Activated T-cell treated with anti-CD3 and anti-CD28 coated beads, Interleukin-2, amount 50 U/mL, for 4 hours (primary cell): ENCODE measurements around the gene NFIB. TPM values are rescaled to one million over a fixed set of nuclear protein-coding genes. Genes with fewer than 3 reads are reported as not detected.

Experiments
- ATAC-seq, 2 donors: fragments of 200-7000 bp; cut with Tn5 transposase; one replicate each; pipeline ENCODE4 v1.10.0; 2021
- DNase-seq: peaks from one replicate; pipeline ENCODE4 v3.0.0-alpha.2; 2020
- H3K27me3 Mint-ChIP-seq: one replicate; pipeline ENCODE4 v1.8.0; 2021; ENCODE audit warnings: low read depth, mixed read lengths
- H3K36me3 Mint-ChIP-seq: one replicate; pipeline ENCODE4 v1.8.0; 2022; ENCODE audit warnings: mixed read lengths; ENCODE audit not compliant: insufficient read depth
- H3K4me1 Mint-ChIP-seq: one replicate; pipeline ENCODE4 v1.8.0; 2021; ENCODE audit warnings: low read depth, mixed read lengths
- H3K4me3 Mint-ChIP-seq: one replicate; pipeline ENCODE4 v1.8.0; 2021; ENCODE audit warnings: mild to moderate bottlenecking, moderate library complexity, mixed read lengths
- H3K9me3 Mint-ChIP-seq: one replicate; pipeline ENCODE4 v1.8.0; 2021; ENCODE audit warnings: mixed read lengths
- total RNA-seq, 3 donors: library from RNA; stranded (reverse); gene quantifications; one replicate each; pipeline ENCODE4 v1.2.1, GENCODE V29; 2021

The NFIB gene
- total RNA-seq, 3 donors from 2014 or later = 0.20 to 0.42 (median 0.30) TPM

- DNase-seq = no peak
- no peak for ATAC-seq
- Mint-ChIP-seq H3K36me3 (no peaks in the 10 kb centered on the region), H3K4me3 (no peak overlapping the region), H3K27me3 (peaks cover 11% of the 10 kb centered on the region), H3K9me3 (no peaks in the 10 kb centered on the region), H3K4me1 (peaks cover 3% of the 10 kb centered on the region)
These were observed 36.7 kb downstream of the NFIB start for GRCh38 chr9:14277244-14277643.

GRCh38 chr9:14275331-14275730, 38.6 kb downstream of the NFIB start:
- Mint-ChIP-seq H3K27me3 (peaks cover 15% of the 10 kb centered on the region), H3K4me1 (peaks cover 3% of the 10 kb centered on the region), H3K36me3 (no peaks in the 10 kb centered on the region), H3K4me3 (no peak overlapping the region), H3K9me3 (no peaks in the 10 kb centered on the region)
- DNase-seq (no peak), ATAC-seq (no peak)

- Mint-ChIP-seq H3K4me3 (no peak overlapping the region), H3K4me1 (peaks cover 3% of the 10 kb centered on the region), H3K9me3 (no peaks in the 10 kb centered on the region), H3K36me3 (no peaks in the 10 kb centered on the region), H3K27me3 (peaks cover 6% of the 10 kb centered on the region)
- no peak for DNase-seq
- ATAC-seq = no peak
These were observed 40.2 kb downstream of the NFIB start for GRCh38 chr9:14273696-14274121.

- ATAC-seq (no peak), DNase-seq (no peak)
- no peaks in the 10 kb centered on the region for H3K36me3 Mint-ChIP-seq
- H3K4me1 Mint-ChIP-seq = peaks cover 3% of the 10 kb centered on the region
- peaks cover 6% of the 10 kb centered on the region for H3K27me3 Mint-ChIP-seq
- no peak overlapping the region for H3K4me3 Mint-ChIP-seq
- H3K9me3 Mint-ChIP-seq = no peaks in the 10 kb centered on the region
These were observed 40.9 kb downstream of the NFIB start for GRCh38 chr9:14272927-14273528.

GRCh38 chr9:14271093-14271673, 42.8 kb downstream of the NFIB start:
- no peak for ATAC-seq
- Mint-ChIP-seq H3K9me3 (no peaks in the 10 kb centered on the region), H3K27me3 (peaks cover 6% of the 10 kb centered on the region), H3K4me3 (no peak overlapping the region), H3K36me3 (no peaks in the 10 kb centered on the region), H3K4me1 (peaks cover 3% of the 10 kb centered on the region)
- no peak for DNase-seq

- no peak for DNase-seq
- H3K4me3 Mint-ChIP-seq = no peak overlapping the region
- ATAC-seq = no peak
- H3K27me3 Mint-ChIP-seq = peaks cover 6% of the 10 kb centered on the region
- H3K9me3 Mint-ChIP-seq = no peaks in the 10 kb centered on the region
- no peaks in the 10 kb centered on the region for H3K36me3 Mint-ChIP-seq
- peaks cover 3% of the 10 kb centered on the region for H3K4me1 Mint-ChIP-seq
These were observed 43.4 kb downstream of the NFIB start for GRCh38 chr9:14270358-14271092.

GRCh38 chr9:14269916-14270315, 44.0 kb downstream of the NFIB start:
- Mint-ChIP-seq H3K36me3 (no peaks in the 10 kb centered on the region), H3K4me1 (peaks cover 3% of the 10 kb centered on the region), H3K9me3 (no peaks in the 10 kb centered on the region), H3K4me3 (no peak overlapping the region), H3K27me3 (peaks cover 6% of the 10 kb centered on the region)
- no peak for ATAC-seq
- DNase-seq = no peak

GRCh38 chr9:14263707-14264483, 50.0 kb downstream of the NFIB start:
- Mint-ChIP-seq H3K4me3 (no peak overlapping the region), H3K9me3 (no peaks in the 10 kb centered on the region), H3K4me1 (no peaks in the 10 kb centered on the region), H3K27me3 (no peaks in the 10 kb centered on the region), H3K36me3 (no peaks in the 10 kb centered on the region)
- no peak for DNase-seq
- no peak for ATAC-seq

GRCh38 chr9:14262827-14263226, 51.1 kb downstream of the NFIB start:
- Mint-ChIP-seq H3K9me3 (no peaks in the 10 kb centered on the region), H3K36me3 (no peaks in the 10 kb centered on the region), H3K27me3 (no peaks in the 10 kb centered on the region), H3K4me1 (no peaks in the 10 kb centered on the region), H3K4me3 (no peak overlapping the region)
- ATAC-seq = no peak
- no peak for DNase-seq

GRCh38 chr9:14261616-14262015, 52.3 kb downstream of the NFIB start:
- H3K9me3 Mint-ChIP-seq = no peaks in the 10 kb centered on the region
- H3K27me3 Mint-ChIP-seq = no peaks in the 10 kb centered on the region

GRCh38 chr9:14260101-14260500, 53.8 kb downstream of the NFIB start:
- no peaks in the 10 kb centered on the region for H3K9me3 Mint-ChIP-seq
- H3K36me3 Mint-ChIP-seq = no peaks in the 10 kb centered on the region
- H3K27me3 Mint-ChIP-seq = no peaks in the 10 kb centered on the region

More at GRCh38 chr9:14261616-14262015, 52.3 kb downstream of the NFIB start:
- DNase-seq (no peak), ATAC-seq (no peak)
- no peak overlapping the region for H3K4me3 Mint-ChIP-seq
- H3K4me1 Mint-ChIP-seq = no peaks in the 10 kb centered on the region
- no peaks in the 10 kb centered on the region for H3K36me3 Mint-ChIP-seq

GRCh38 chr9:14258660-14259239, 55.2 kb downstream of the NFIB start:
- no peaks in the 10 kb centered on the region for H3K9me3 Mint-ChIP-seq
- ATAC-seq = no peak

More at GRCh38 chr9:14260101-14260500, 53.8 kb downstream of the NFIB start:
- no peak for ATAC-seq
- DNase-seq = no peak
- H3K4me3 Mint-ChIP-seq = no peak overlapping the region
- no peaks in the 10 kb centered on the region for H3K4me1 Mint-ChIP-seq

GRCh38 chr9:14258156-14258555, 55.8 kb downstream of the NFIB start:
- Mint-ChIP-seq H3K27me3 (no peaks in the 10 kb centered on the region), H3K36me3 (no peaks in the 10 kb centered on the region), H3K9me3 (no peaks in the 10 kb centered on the region), H3K4me3 (no peak overlapping the region), H3K4me1 (no peaks in the 10 kb centered on the region)
- ATAC-seq (no peak), DNase-seq (no peak)

More at GRCh38 chr9:14258660-14259239, 55.2 kb downstream of the NFIB start:
- no peaks in the 10 kb centered on the region for H3K27me3 Mint-ChIP-seq
- H3K4me3 Mint-ChIP-seq = no peak overlapping the region
- no peaks in the 10 kb centered on the region for H3K36me3 Mint-ChIP-seq
- no peak for DNase-seq
- H3K4me1 Mint-ChIP-seq = no peaks in the 10 kb centered on the region

- Mint-ChIP-seq H3K4me3 (no peak overlapping the region), H3K36me3 (no peaks in the 10 kb centered on the region), H3K4me1 (no peaks in the 10 kb centered on the region), H3K9me3 (no peaks in the 10 kb centered on the region), H3K27me3 (no peaks in the 10 kb centered on the region)
- DNase-seq (no peak), ATAC-seq (no peak)
These were observed 57.4 kb downstream of the NFIB start for GRCh38 chr9:14256588-14256987.
